NCI-H1694 (cell line): ENCODE measurements around the gene RHOBTB3.
"Not testable (repeated sequence)": the region's sequence is repeated elsewhere in the genome, so short reads cannot be mapped to it uniquely, and the experiment has no call there.

Source experiments
- DNase-seq: peaks from one replicate; lab custom pipeline; 2025; lab: John Stamatoyannopoulos, UW

Gene RHOBTB3

GRCh38 chr5:95800553-95800952, 69.4 kb downstream of the RHOBTB3 start:
- DNase-seq: no peak

GRCh38 chr5:95801532-95801931, 70.4 kb downstream of the RHOBTB3 start:
- DNase-seq: no peak

- no peak for DNase-seq
Measured at GRCh38 chr5:95801961-95802360, 70.8 kb downstream of the RHOBTB3 start.

DNA sequence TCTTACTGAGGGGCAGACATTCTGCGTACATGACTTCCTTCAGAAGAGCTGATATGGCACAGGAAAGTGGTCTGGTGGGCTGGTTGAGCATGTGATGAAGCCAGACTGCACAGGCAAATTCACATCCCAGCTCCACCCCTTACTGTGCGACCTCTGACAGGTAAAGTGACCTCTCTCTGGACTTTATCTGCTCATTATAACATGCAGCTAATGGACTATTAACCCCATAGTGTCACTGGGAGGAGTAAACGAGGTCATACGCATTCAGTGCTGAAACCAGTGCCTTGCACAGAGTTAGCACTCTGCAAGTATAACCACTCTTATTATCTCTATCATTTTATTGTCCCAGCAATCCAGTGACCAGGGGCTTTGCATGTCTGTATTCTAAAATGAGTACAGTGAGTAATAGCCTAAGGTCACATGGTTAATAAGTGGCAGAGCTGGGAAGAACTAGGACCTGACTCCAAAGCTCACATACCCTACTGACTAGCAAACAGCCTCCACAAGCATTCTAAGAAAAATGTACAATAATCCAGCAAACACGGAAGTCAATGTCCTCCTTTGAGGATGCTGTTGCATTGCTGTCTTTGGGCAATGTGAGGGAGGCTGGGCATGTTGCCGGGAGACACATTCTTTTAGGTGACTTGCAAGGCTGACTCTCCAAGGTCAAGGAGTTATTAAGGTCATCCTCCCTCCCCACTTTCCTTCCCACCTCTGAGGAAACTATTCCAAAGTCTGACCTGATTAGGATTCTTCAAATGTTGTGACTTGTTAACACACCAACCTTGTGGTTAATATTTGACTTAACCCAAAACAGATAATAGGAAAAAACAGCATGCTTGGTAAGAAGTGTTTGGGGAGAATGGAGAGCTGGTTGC, 72.4 kb downstream of the RHOBTB3 start:
- DNase-seq: no peak

GRCh38 chr5:95804736-95805539, 73.8 kb downstream of the RHOBTB3 start:
- no peak for DNase-seq

GRCh38 chr5:95806687-95807086, 75.6 kb downstream of the RHOBTB3 start:
- no peak for DNase-seq

GRCh38 chr5:95808013-95808685, 77.0 kb downstream of the RHOBTB3 start:
- DNase-seq: no peak

DNA sequence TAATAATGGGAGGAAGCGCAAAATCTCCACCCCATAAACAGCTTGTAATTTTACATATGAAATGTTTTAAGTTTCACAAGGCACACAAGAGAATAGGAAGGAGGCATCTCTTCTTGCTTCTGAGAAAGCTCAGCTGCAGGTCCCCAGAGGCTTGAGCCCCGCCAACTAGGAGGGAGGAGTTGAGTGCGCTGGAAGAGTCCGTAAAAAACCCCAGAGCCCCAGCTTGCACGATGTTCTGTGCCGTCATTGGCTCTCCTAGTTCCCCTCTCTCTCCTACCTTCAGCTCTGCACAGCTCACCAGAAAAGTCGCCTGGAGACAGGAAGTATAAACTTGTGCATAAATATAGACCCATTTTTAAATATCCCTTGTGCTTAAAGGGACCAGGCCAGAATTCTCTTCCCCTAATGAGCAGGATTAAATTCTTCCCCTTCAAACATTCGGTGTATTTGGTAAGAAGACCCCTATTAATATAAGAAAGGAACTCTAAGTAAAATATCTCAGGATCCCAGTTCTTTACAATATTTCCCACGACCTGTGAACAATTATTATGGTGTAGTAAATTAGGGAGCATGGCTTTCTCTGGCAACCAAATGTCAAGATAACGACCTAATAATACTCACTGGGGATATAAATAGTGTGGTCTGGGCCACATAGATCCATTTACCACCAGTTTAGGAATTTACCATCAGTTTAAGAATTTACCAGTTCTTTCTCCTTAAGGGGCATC, 77.7 kb downstream of the RHOBTB3 start:
- no peak for DNase-seq

GRCh38 chr5:95809414-95809960, 78.4 kb downstream of the RHOBTB3 start:
- no peak for DNase-seq

- DNase-seq: no peak
Measured at GRCh38 chr5:95810305-95811125, 79.4 kb downstream of the RHOBTB3 start.

- DNase-seq: not testable (repeated sequence)
Measured at GRCh38 chr5:95811126-95811423, 79.9 kb downstream of the RHOBTB3 start.

DNA sequence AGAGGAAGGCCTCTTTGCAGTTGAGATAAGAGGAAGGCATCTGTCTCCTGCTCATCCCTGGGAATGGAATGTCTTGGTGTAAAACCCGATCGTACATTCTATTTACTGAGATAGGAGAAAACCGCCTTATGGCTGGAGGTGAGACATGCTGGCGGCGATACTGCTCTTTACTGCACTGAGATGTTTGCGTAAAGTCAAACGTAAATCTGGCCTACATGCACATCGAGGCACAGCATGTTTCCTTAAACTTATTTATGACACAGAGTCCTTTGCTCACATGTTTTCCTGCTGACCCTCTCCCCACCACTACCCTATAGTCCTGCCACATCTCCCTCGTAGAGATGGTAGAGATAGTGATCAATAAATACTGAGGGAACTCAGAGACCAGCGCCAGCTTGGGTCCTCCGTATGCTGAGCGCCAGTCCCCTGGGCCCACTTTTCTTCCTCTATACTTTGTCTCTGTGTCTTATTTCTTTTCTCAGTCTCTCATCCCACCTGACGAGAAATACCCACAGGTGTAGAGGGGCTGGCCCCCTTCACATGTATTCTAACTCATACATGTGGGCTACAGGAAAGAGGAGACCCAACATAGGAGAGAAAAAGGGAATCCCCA, 80.4 kb downstream of the RHOBTB3 start:
- DNase-seq: not testable (repeated sequence)

GRCh38 chr5:95812074-95812471, 80.9 kb downstream of the RHOBTB3 start:
- DNase-seq: no peak

GRCh38 chr5:95813035-95813434, 81.9 kb downstream of the RHOBTB3 start:
- not testable (repeated sequence) for DNase-seq

- DNase-seq: no peak
Measured at GRCh38 chr5:95815155-95815729, 84.1 kb downstream of the RHOBTB3 start.

- no peak for DNase-seq
Measured at GRCh38 chr5:95816341-95816740, 85.2 kb downstream of the RHOBTB3 start.

GRCh38 chr5:95816776-95817175, 85.6 kb downstream of the RHOBTB3 start:
- DNase-seq: no peak

GRCh38 chr5:95817430-95817829, 86.3 kb downstream of the RHOBTB3 start:
- no peak for DNase-seq

DNA sequence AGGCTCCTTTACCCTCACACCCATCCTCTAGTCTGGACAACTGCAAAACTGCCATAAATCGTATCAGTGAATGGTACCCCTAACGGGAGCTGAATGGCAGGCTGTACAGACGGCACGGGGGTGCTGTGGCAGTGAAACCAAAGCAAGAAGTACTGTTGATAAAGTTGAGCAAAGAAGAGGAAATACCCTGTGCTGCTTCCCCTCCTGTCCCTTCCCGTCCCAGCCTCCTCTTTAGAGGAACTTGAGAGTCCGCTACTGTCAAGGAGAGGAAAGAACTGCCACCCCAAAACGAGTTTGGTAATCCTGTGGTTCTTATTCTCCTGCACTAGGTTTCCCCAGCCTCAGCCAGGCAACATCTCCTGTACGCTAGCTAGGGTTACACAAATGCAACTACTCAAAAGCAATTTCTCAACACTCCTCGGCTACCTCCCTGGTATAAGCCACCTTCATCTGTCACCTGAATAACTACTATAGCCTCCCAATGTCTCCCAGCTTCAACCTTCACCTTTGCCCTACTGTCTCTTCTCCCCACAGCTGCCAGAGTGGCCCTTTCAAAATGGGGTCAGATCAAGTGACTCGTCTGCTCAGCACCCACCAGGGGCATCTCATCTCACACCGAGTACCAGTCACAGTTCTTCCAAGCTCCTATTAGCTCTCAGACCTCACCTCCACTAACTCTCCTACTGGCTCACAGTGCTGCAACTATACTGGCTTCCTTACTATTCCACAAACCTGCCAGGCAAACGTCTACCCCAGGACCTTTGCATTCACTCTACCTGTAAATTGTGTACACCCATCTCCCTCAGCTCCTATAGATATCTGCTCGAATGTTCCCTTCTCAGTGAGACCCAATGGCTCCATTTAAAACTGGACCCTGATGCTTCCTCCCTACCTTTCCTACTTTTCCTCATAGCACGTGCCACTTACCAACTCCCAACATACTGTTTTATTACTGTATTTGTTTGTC, 87.3 kb downstream of the RHOBTB3 start:
- DNase-seq: no peak
